OCI-LY3 (cell line): ENCODE data around the gene REPS2.

ENCODE experiments used
- H2AFZ ChIP-seq: fragments of 200-600, 300-600 bp; shearing (Covaris generic); 2 replicates; pipeline ENCODE4 v1.6.0; 2014; ENCODE audit warnings: antibody characterized with exemption, low read depth, low read length
- H3K27ac ChIP-seq: fragments of 200-600, 300-600 bp; sonication (generic); 2 replicates; pipeline ENCODE4 v1.5.1; 2014; ENCODE audit warnings: mild to moderate bottlenecking, low read length, moderate library complexity, mixed read lengths
- H3K27me3 ChIP-seq: fragments of 200-600, 300-600 bp; sonication (generic); 2 replicates; pipeline ENCODE4 v1.6.1; 2014; ENCODE audit warnings: low read depth, low read length, mixed read lengths
- H3K36me3 ChIP-seq: fragments of 200-600, 300-600 bp; sonication (generic); replicated peaks from 2 replicates; pipeline ENCODE3; 2014; ENCODE audit warnings: low read depth, low read length, mixed read lengths
- H3K4me1 ChIP-seq: fragments of 300-600, 200-600 bp; sonication (generic); 2 replicates; pipeline ENCODE4 v1.6.1; 2014; ENCODE audit warnings: low read length, mixed read lengths
- H3K4me2 ChIP-seq: fragments of 200-600, 300-600 bp; sonication (generic); 2 replicates; pipeline ENCODE4 v1.6.1; 2014; ENCODE audit warnings: low read length, mixed read lengths
- H3K4me3 ChIP-seq: fragments of 300-600, 200-600 bp; sonication (generic); 2 replicates; pipeline ENCODE4 v1.5.1; 2014; ENCODE audit warnings: antibody characterized with exemption, mild to moderate bottlenecking, low read length, moderate library complexity
- H3K79me2 ChIP-seq: fragments of 300-600, 200-600 bp; shearing (Covaris generic); 2 replicates; pipeline ENCODE4 v1.6.1; 2014; ENCODE audit warnings: mild to moderate bottlenecking, low read length, mixed read lengths
- H3K9ac ChIP-seq: fragments of 300-600, 200-600 bp; shearing (Covaris generic); 2 replicates; pipeline ENCODE4 v1.6.0; 2014; ENCODE audit warnings: mild to moderate bottlenecking, low read length, moderate library complexity
- H3K9me3 ChIP-seq: fragments of 200-600, 300-600 bp; shearing (Covaris generic); 2 replicates; pipeline ENCODE4 v1.6.1; 2014; ENCODE audit warnings: low read length, mixed read lengths; ENCODE audit not compliant: insufficient read depth
- H4K20me1 ChIP-seq: fragments of 200-600, 300-600 bp; sonication (generic); 2 replicates; pipeline ENCODE4 v1.6.1; 2016; ENCODE audit warnings: low read length, mixed read lengths; ENCODE audit not compliant: insufficient read depth
- CTCF ChIP-seq: fragments of 200-600, 300-600 bp; sonication (generic); IDR thresholded peaks from 2 replicates; pipeline ENCODE4 v1.5.1; 2014; ENCODE audit warnings: antibody characterized with exemption, low read length, low read depth
- EZH2phosphoT487 ChIP-seq: fragments of 200-600 bp; shearing (Covaris generic); IDR thresholded peaks from 2 replicates; pipeline ENCODE4 v1.6.1; 2018; ENCODE audit warnings: antibody characterized with exemption, mixed run types, low read depth

Gene REPS2

GRCh38 chrX:16931371-16931770, 15.1 kb upstream of the REPS2 start:
- H3K36me3 ChIP-seq: no peaks in the 10 kb centered on the region
- H3K4me1 ChIP-seq: no peaks in the 10 kb centered on the region
- H3K79me2 ChIP-seq: no peaks in the 10 kb centered on the region
- no peak overlapping the region for H3K4me2 ChIP-seq
- H4K20me1 ChIP-seq: no peaks in the 10 kb centered on the region
- no peaks in the 10 kb centered on the region for H3K9me3 ChIP-seq
- H3K27me3 ChIP-seq: no peaks in the 10 kb centered on the region
- H3K4me3 ChIP-seq: no peak overlapping the region
- no peak overlapping the region for H2AFZ ChIP-seq
- TF ChIP-seq CTCF (no peak), EZH2phosphoT487 (no peak)
- H3K27ac ChIP-seq: no peak overlapping the region
- H3K9ac ChIP-seq: no peak overlapping the region

DNA sequence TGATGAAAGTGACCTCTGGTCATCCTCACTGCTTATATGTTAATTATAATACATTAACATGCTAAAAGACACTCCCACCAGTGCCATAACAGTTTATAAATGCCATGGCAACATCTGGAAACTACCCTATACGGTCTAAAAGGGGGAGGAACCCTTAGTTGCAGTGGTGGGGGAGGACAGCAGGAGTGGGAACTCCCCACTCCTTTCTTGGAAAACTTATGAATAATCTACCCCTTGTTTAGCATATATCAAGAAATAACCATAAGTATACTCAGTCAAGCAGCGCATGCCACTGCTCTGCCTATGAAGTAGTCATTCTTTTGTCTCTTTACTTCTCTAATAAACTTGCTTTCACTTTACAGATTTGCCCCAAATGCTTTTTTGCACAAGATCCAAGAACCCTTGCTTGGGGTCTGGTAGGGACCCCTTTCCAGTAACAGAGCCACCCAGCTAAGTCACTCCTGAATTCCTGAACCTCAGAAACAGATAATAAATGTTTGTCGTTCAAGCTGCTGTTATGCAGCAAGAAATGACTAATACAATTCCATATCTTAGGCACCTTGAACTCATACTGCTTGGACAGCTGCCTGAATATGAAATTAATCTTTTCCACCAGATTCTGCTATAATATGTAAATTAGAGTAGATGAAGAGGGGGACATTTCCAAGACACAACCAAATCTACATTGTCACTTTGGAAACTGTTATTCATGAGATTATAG, 14.4 kb upstream of the REPS2 start:
- no peaks in the 10 kb centered on the region for H4K20me1 ChIP-seq
- TF ChIP-seq EZH2phosphoT487: no peak
- no peaks in the 10 kb centered on the region for H3K36me3 ChIP-seq
- no peak overlapping the region for H2AFZ ChIP-seq
- no peak overlapping the region for H3K4me3 ChIP-seq
- no peaks in the 10 kb centered on the region for H3K9me3 ChIP-seq
- H3K4me2 ChIP-seq: no peak overlapping the region
- H3K27me3 ChIP-seq: no peaks in the 10 kb centered on the region
- H3K27ac ChIP-seq: no peak overlapping the region
- H3K4me1 ChIP-seq: no peaks in the 10 kb centered on the region
- no peaks in the 10 kb centered on the region for H3K79me2 ChIP-seq
- H3K9ac ChIP-seq: no peak overlapping the region

DNA sequence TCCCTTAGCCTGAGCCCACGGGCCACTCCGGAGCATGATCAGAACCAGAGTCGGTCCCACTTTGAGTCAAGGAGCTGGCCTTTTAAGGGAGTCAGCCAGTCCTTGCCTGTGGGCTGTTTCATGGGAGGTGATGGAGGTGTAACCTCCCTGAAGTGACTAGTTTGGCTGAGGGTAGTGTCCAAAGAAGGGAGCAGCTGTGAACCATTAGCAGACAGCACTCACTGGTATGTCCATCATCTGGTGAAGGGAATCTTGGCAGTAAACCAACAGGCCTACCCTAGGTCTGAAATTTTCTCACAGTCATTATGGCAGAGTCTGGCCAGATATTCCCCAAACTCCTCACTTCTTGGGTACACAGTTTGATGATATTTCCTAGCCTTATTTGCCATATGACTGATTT, 12.3 kb upstream of the REPS2 start:
- H3K9ac ChIP-seq: no peak overlapping the region
- H3K27me3 ChIP-seq: no peaks in the 10 kb centered on the region
- H3K79me2 ChIP-seq: no peaks in the 10 kb centered on the region
- no peaks in the 10 kb centered on the region for H3K4me1 ChIP-seq
- no peaks in the 10 kb centered on the region for H3K36me3 ChIP-seq
- TF ChIP-seq CTCF: no peak
- TF ChIP-seq EZH2phosphoT487: no peak
- no peak overlapping the region for H3K4me3 ChIP-seq
- H2AFZ ChIP-seq: no peak overlapping the region
- H3K4me2 ChIP-seq: no peak overlapping the region
- H4K20me1 ChIP-seq: no peaks in the 10 kb centered on the region
- H3K9me3 ChIP-seq: no peaks in the 10 kb centered on the region
- no peak overlapping the region for H3K27ac ChIP-seq

DNA sequence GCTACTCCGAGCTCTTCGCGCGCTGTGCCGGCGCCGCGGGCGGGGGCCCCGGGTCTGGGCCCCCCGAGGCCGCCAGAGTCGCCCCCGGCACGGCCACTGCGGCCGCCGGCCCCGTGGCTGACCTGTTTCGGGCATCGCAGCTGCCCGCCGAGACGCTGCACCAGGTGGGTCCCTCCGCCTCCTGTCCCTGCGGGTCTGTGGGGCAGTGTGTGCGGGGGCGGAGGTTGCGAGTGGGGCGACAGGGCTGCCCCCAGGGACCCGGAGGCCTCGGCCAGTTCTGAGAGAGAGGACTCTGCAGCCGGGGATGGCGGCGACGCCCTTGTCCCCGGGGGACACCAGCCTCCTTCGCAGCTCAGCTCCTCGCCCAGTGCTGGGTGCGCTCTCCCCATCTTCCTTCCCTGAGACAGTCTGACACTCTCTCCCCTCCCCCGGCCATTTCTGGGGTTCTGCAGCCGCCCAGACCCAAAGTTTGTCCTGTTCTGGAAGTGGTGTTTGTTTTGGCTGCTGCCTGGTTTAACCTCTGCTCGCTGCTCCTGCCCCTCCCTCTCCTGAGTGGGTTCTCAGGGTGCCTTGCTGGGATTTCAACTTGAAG, 609 bp downstream of the REPS2 start:
- peak overlapping the region; percentile 48 for H3K9ac ChIP-seq
- TF ChIP-seq CTCF (no peak), EZH2phosphoT487 (no peak)
- H2AFZ ChIP-seq: peak overlapping the region; percentile 74; the same call in 1 of the 2 replicates
- H3K4me1 ChIP-seq: peaks cover 14% of the 10 kb centered on the region
- H3K4me3 ChIP-seq: peak overlapping the region; percentile 86
- H3K36me3 ChIP-seq: no peaks in the 10 kb centered on the region
- H3K4me2 ChIP-seq: peak overlapping the region; percentile 97
- no peaks in the 10 kb centered on the region for H3K9me3 ChIP-seq
- H3K27me3 ChIP-seq: peaks cover 13% of the 10 kb centered on the region
- H3K79me2 ChIP-seq: no peaks in the 10 kb centered on the region
- no peak overlapping the region for H3K27ac ChIP-seq
- H4K20me1 ChIP-seq: peaks cover 4% of the 10 kb centered on the region; the same call in 1 of the 2 replicates
